ENCODE results near the gene BRIX1. TPM values are rescaled to one million over a fixed set of nuclear protein-coding genes. Genes with fewer than 3 reads are reported as not detected.

BRIX1 gene
- total and polyA plus RNA-seq, 5 donors from 2014 or later, result 20.5 to 51.0 (median 46.3) TPM

DNA sequence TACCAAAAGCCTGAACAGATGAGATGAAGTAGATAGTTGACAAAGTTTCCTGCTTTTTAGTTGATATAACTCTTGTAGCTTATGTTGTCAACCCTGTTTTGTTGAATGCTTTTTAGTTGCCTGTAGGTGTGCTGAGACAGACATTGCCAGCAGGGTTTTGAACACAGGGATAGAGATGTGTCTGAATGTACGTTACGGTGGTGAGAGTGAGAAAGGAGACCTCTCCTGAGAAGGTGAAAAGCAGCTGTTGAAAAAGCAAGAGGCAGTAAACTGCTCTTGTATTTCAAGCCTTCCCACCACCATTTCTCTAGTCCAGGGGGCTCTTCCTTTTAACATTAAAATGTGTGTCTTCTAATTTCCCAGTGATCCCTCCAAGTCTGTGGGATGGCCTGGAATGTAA is 28.5 kb downstream of the BRIX1 start:
- no peak overlapping the region for H3K4me3 ChIP-seq (ENCODE audit: low read depth, low read length)
- H3K36me3 ChIP-seq (ENCODE audit: control insufficient read depth, insufficient read depth, low read length), result peaks cover 64% of the 10 kb centered on the region
- no peak overlapping the region for H3K27ac ChIP-seq (ENCODE audit: insufficient read depth, low read length, poor library complexity, severe bottlenecking)
- DNase-seq, result no peak
- H3K36me3 Mint-ChIP-seq, result peaks cover 42% of the 10 kb centered on the region
- H3K9me3 ChIP-seq (ENCODE audit: control insufficient read depth in 2 of 2, low read length in 2 of 2), result no peaks in the 10 kb centered on the region
- no peak overlapping the region for H3K4me3 Mint-ChIP-seq
- peak overlapping the region in 2 of 3 donors; percentile 27 to 77 for H3K27ac Mint-ChIP-seq
- ATAC-seq (ENCODE audit: low read depth in 2 of 2), result no peak
- H3K4me1 ChIP-seq (ENCODE audit: control insufficient read depth, insufficient read depth, low read length, poor library complexity, severe bottlenecking), result no peaks in the 10 kb centered on the region
- H3K27me3 ChIP-seq (ENCODE audit: control insufficient read depth, insufficient read depth, low read length), result no peaks in the 10 kb centered on the region
- no peaks in the 10 kb centered on the region for H3K27me3 Mint-ChIP-seq
- H3K4me1 Mint-ChIP-seq, result peaks cover 0 to 3% (median 1%) of the 10 kb centered on the region in 4 donors
- no peaks in the 10 kb centered on the region for H3K9me3 Mint-ChIP-seq

- DNase-seq (no peak), ATAC-seq (ENCODE audit: low read depth in 2 of 2) (no peak)
- Mint-ChIP-seq H3K36me3 (peaks cover 44% of the 10 kb centered on the region), H3K4me3 (no peak overlapping the region), H3K9me3 (no peaks in the 10 kb centered on the region), H3K27ac (no peak overlapping the region), H3K27me3 (no peaks in the 10 kb centered on the region), H3K4me1 (peaks cover 0 to 4% (median 1%) of the 10 kb centered on the region in 4 donors)
- no peak overlapping the region for H3K27ac ChIP-seq (ENCODE audit: insufficient read depth, low read length, poor library complexity, severe bottlenecking)
- no peaks in the 10 kb centered on the region for H3K9me3 ChIP-seq (ENCODE audit: control insufficient read depth in 2 of 2, low read length in 2 of 2)
- no peaks in the 10 kb centered on the region for H3K27me3 ChIP-seq (ENCODE audit: control insufficient read depth, insufficient read depth, low read length)
- no peak overlapping the region for H3K4me3 ChIP-seq (ENCODE audit: low read depth, low read length)
- H3K4me1 ChIP-seq (ENCODE audit: control insufficient read depth, insufficient read depth, low read length, poor library complexity, severe bottlenecking), result no peaks in the 10 kb centered on the region
- H3K36me3 ChIP-seq (ENCODE audit: control insufficient read depth, insufficient read depth, low read length), result peaks cover 61% of the 10 kb centered on the region
These were observed 29.0 kb downstream of the BRIX1 start for GRCh38 chr5:34944460-34945047.

DNA sequence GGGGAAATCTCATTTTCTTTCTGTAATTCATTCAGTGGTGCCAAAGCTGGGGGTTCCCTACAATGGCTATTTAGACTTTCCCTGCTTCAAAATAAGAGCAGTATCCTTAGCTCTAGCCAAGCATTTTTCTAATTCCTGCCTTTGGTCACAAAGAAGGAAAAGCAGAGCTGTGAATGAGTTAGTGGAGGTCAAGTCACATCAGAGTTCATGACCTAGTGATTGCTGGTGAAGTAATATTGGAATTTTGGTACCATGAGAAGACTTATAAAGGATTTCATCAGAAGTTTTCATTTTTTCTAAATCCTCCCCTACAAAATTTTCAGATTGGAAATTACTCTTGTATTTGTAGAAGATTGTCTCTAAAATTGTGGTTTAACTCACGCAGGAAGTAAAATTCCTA is 41.8 kb downstream of the BRIX1 start:
- Histone ChIP-seq H3K27ac (ENCODE audit: insufficient read depth, low read length, poor library complexity, severe bottlenecking) (no peak overlapping the region), H3K4me1 (ENCODE audit: control insufficient read depth, insufficient read depth, low read length, poor library complexity, severe bottlenecking) (no peaks in the 10 kb centered on the region), H3K36me3 (ENCODE audit: control insufficient read depth, insufficient read depth, low read length) (peaks cover 23% of the 10 kb centered on the region), H3K27me3 (ENCODE audit: control insufficient read depth, insufficient read depth, low read length) (no peaks in the 10 kb centered on the region), H3K9me3 (ENCODE audit: control insufficient read depth in 2 of 2, low read length in 2 of 2) (no peaks in the 10 kb centered on the region), H3K4me3 (ENCODE audit: low read depth, low read length) (no peak overlapping the region)
- Mint-ChIP-seq H3K36me3 (peaks cover 20% of the 10 kb centered on the region), H3K27me3 (no peaks in the 10 kb centered on the region), H3K9me3 (no peaks in the 10 kb centered on the region), H3K4me1 (peaks cover 0 to 6% (median 3%) of the 10 kb centered on the region in 4 donors), H3K4me3 (no peak overlapping the region), H3K27ac (no peak overlapping the region)
- no peak for DNase-seq
- ATAC-seq (ENCODE audit: low read depth in 2 of 2), result no peak

GRCh38 chr5:34957857-34958690 is 42.6 kb downstream of the BRIX1 start:
- no peak overlapping the region for H3K4me3 ChIP-seq (ENCODE audit: low read depth, low read length)
- H3K36me3 Mint-ChIP-seq, result peaks cover 14% of the 10 kb centered on the region
- no peaks in the 10 kb centered on the region for H3K9me3 Mint-ChIP-seq
- ATAC-seq (ENCODE audit: low read depth in 2 of 2), result no peak
- H3K36me3 ChIP-seq (ENCODE audit: control insufficient read depth, insufficient read depth, low read length), result peaks cover 19% of the 10 kb centered on the region
- H3K4me1 Mint-ChIP-seq, result peaks cover 0 to 6% (median 3%) of the 10 kb centered on the region in 4 donors
- no peaks in the 10 kb centered on the region for H3K27me3 ChIP-seq (ENCODE audit: control insufficient read depth, insufficient read depth, low read length)
- DNase-seq, result peak in 2 of 3 donors; percentile 6 to 20
- no peak overlapping the region for H3K4me3 Mint-ChIP-seq
- H3K27me3 Mint-ChIP-seq, result no peaks in the 10 kb centered on the region
- no peak overlapping the region for H3K27ac Mint-ChIP-seq
- no peak overlapping the region for H3K27ac ChIP-seq (ENCODE audit: insufficient read depth, low read length, poor library complexity, severe bottlenecking)
- no peaks in the 10 kb centered on the region for H3K4me1 ChIP-seq (ENCODE audit: control insufficient read depth, insufficient read depth, low read length, poor library complexity, severe bottlenecking)
- no peaks in the 10 kb centered on the region for H3K9me3 ChIP-seq (ENCODE audit: control insufficient read depth in 2 of 2, low read length in 2 of 2)

- Mint-ChIP-seq H3K27me3 (no peaks in the 10 kb centered on the region), H3K4me3 (no peak overlapping the region), H3K9me3 (no peaks in the 10 kb centered on the region), H3K27ac (peak overlapping the region in 2 of 3 donors; percentile 3 to 24), H3K36me3 (peaks cover 13% of the 10 kb centered on the region), H3K4me1 (peaks cover 0 to 8% (median 4%) of the 10 kb centered on the region in 4 donors)
- Histone ChIP-seq H3K27me3 (ENCODE audit: control insufficient read depth, insufficient read depth, low read length) (no peaks in the 10 kb centered on the region), H3K9me3 (ENCODE audit: control insufficient read depth in 2 of 2, low read length in 2 of 2) (no peaks in the 10 kb centered on the region), H3K36me3 (ENCODE audit: control insufficient read depth, insufficient read depth, low read length) (peaks cover 13% of the 10 kb centered on the region), H3K27ac (ENCODE audit: insufficient read depth, low read length, poor library complexity, severe bottlenecking) (no peak overlapping the region), H3K4me3 (ENCODE audit: low read depth, low read length) (no peak overlapping the region), H3K4me1 (ENCODE audit: control insufficient read depth, insufficient read depth, low read length, poor library complexity, severe bottlenecking) (no peaks in the 10 kb centered on the region)
- DNase-seq, result peak in 1 of 3 donors; percentile 23
- ATAC-seq (ENCODE audit: low read depth in 2 of 2), result peak in 1 of 2 donors; percentile 31
These were observed 43.8 kb downstream of the BRIX1 start for GRCh38 chr5:34959323-34959722.

DNA sequence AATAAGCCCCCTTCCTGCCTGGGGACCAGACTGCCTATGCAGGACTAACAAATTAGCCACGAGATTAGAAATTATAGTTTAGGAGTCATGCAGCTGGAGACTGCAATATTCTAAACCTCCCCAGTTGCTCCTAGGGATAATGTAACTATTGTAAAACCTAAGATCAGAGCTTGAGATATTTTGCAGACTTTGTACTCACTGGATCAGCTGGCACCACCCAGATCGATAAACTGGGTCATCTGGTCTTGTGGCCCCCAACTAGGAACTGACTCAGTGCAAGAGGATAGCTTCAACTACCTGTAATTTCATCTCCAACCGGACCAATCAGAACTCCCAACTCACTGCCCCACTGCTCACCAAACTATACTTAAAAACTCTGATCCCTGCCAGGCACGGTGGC is 52.0 kb downstream of the BRIX1 start:
- DNase-seq (no peak), ATAC-seq (ENCODE audit: low read depth in 2 of 2) (no peak)
- Mint-ChIP-seq H3K4me1 (peaks cover 0 to 4% (median 0%) of the 10 kb centered on the region in 4 donors), H3K4me3 (no peak overlapping the region), H3K9me3 (peaks cover 0 to 13% (median 2%) of the 10 kb centered on the region in 7 donors), H3K27me3 (no peaks in the 10 kb centered on the region), H3K36me3 (peaks cover 19% of the 10 kb centered on the region), H3K27ac (no peak overlapping the region)
- H3K36me3 ChIP-seq (ENCODE audit: control insufficient read depth, insufficient read depth, low read length), result no peaks in the 10 kb centered on the region
- H3K27ac ChIP-seq (ENCODE audit: insufficient read depth, low read length, poor library complexity, severe bottlenecking), result no peak overlapping the region
- H3K4me1 ChIP-seq (ENCODE audit: control insufficient read depth, insufficient read depth, low read length, poor library complexity, severe bottlenecking), result no peaks in the 10 kb centered on the region
- no peaks in the 10 kb centered on the region for H3K9me3 ChIP-seq (ENCODE audit: control insufficient read depth in 2 of 2, low read length in 2 of 2)
- no peak overlapping the region for H3K4me3 ChIP-seq (ENCODE audit: low read depth, low read length)
- no peaks in the 10 kb centered on the region for H3K27me3 ChIP-seq (ENCODE audit: control insufficient read depth, insufficient read depth, low read length)

GRCh38 chr5:34968258-34968657 is 52.7 kb downstream of the BRIX1 start:
- Mint-ChIP-seq H3K27me3 (no peaks in the 10 kb centered on the region), H3K4me1 (peaks cover 0 to 3% (median 0%) of the 10 kb centered on the region in 4 donors), H3K4me3 (no peak overlapping the region), H3K36me3 (peaks cover 19% of the 10 kb centered on the region), H3K9me3 (peaks cover 0 to 13% (median 2%) of the 10 kb centered on the region in 7 donors), H3K27ac (no peak overlapping the region)
- H3K36me3 ChIP-seq (ENCODE audit: control insufficient read depth, insufficient read depth, low read length), result no peaks in the 10 kb centered on the region
- DNase-seq (no peak), ATAC-seq (ENCODE audit: low read depth in 2 of 2) (no peak)
- no peaks in the 10 kb centered on the region for H3K9me3 ChIP-seq (ENCODE audit: control insufficient read depth in 2 of 2, low read length in 2 of 2)
- no peak overlapping the region for H3K27ac ChIP-seq (ENCODE audit: insufficient read depth, low read length, poor library complexity, severe bottlenecking)
- H3K27me3 ChIP-seq (ENCODE audit: control insufficient read depth, insufficient read depth, low read length), result no peaks in the 10 kb centered on the region
- no peak overlapping the region for H3K4me3 ChIP-seq (ENCODE audit: low read depth, low read length)
- H3K4me1 ChIP-seq (ENCODE audit: control insufficient read depth, insufficient read depth, low read length, poor library complexity, severe bottlenecking), result no peaks in the 10 kb centered on the region

Data from CD4-positive, CD25-positive, alpha-beta regulatory T cell (primary cell).